Measurements from ENCODE around the gene ZMYM2.

The ZMYM2 gene

DNA sequence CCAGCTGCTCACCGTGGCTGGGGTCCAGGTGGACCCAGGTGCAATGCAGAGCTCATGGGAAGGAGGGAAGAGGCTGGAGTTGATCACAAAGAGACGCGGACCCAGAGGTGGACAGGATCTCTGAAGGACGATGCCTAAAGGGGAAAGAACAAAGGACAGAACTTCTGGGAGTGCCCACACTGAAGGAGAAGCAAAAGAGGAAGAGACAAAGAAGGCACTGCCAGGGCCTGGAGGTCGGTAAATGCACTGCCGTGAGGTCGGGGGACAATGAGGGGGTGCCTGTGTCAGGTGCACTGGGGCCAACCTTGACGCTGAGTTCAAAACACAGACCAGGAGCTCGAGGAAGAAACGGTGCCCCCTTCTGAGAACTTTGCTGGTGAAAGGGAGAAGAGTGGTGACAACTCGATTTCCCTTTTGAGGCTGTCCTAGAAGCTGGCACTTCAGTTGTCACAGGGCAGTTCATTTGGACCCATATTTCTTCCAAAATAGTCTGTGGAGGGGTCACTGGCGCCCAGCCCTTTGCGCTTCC lies 146.7 kb downstream of the ZMYM2 start:
- DNase-seq (ENCODE audit: low spot score), result no peak

- no peak for DNase-seq (ENCODE audit: low spot score)
These were observed 148.2 kb downstream of the ZMYM2 start for GRCh38 chr13:20106742-20107141.

- DNase-seq (ENCODE audit: low spot score), result no peak
These were observed 150.5 kb downstream of the ZMYM2 start for GRCh38 chr13:20109037-20109436.

DNA sequence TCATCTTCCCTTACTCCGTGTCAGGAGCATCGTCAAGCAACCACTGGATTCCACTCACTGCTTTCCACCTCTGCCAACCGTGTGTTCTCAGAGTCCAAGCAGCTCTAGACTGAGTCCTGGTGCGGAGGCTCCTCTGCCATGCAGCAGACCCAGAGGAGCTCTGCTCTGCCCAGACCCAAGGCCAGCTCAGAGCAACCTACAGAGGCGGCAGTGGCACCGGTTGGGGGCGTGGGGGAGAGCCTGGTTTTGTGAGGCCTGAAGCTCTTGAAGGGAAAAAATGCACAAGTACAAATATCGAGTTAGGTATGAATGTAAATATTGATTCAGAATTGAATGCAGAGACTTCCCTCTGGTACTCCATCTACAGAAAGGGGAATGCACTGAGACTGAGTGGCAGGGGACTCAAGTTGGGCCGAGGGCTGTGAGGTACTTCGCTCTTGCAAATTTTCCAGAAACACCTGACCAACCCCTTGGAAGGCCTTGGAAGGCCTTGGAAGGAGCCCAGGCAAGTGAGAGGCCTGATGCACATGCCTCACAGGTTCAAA lies 155.6 kb downstream of the ZMYM2 start:
- no peak for DNase-seq (ENCODE audit: low spot score)

- DNase-seq (ENCODE audit: low spot score), result no peak
These were observed 157.7 kb downstream of the ZMYM2 start for GRCh38 chr13:20116213-20116612.

DNA sequence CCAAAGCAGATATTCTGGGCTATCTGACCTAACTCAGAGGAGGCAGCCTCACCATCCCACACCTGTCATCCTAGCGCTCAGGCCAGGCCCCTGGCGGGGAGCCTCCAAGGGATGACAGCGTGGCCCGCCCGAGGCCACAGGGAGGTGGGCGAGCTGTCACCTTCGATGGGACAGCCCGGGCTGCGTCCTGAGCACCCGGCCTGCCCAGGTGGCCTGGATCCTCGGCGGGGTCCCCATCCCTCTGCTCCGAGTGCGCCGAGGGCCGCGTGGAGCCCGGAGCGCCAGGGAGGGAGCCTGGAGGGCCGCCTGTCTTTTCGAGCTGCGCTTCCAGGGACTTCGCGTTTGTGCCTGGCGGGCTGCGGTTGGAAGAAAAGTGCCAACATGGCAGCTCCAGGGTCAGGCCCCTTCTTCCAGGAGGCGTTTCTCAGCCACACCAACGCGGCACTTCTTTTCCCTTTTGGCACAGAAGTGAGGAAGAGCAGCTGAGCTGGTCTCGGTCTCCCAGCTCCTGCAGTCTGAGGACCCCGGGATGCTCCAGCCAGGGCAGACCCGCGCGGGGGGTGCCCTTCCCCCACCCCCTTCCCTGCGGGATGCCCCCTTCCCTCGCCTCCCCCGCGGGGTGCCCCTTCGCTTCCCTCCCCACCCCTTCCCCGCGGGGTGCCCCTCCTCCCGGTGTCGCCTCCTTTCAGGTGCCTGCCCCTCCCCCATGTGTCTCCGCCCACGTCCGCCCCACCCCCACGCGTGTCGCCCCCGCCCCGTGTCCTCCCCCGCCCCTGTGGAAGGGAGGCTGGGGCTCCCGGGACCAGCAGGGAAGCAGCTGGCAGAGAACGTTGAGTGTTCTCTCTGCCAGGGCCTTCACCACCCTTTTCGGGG lies 160.0 kb downstream of the ZMYM2 start:
- no peak for DNase-seq (ENCODE audit: low spot score)

- DNase-seq (ENCODE audit: low spot score), result no peak
These were observed 161.4 kb downstream of the ZMYM2 start for GRCh38 chr13:20119960-20120359.

DNA sequence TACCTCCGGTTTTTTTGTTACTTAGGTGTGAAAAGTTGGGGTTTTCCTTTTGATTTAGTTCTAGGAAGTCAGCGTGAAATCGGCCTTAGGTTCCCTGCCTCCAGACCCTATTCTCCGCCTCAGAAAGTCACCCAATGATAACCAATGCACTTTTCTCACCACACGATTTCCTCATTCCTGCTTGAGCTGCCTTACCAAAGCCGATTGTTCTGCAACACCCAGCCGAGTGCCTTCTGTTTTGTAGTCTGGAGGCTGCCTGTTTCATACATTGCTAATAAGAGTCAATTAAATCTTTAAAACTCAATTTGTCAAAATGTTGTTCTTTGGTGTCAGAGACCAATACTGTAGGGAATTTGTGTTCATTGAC lies 162.6 kb downstream of the ZMYM2 start:
- peak; percentile 8 for DNase-seq (ENCODE audit: low spot score)

- DNase-seq (ENCODE audit: low spot score), result peak; percentile 8
These were observed 165.8 kb downstream of the ZMYM2 start for GRCh38 chr13:20124303-20124702.

GRCh38 chr13:20125129-20125782 lies 166.7 kb downstream of the ZMYM2 start:
- DNase-seq (ENCODE audit: low spot score), result no peak

- peak; percentile 18 for DNase-seq (ENCODE audit: low spot score)
These were observed 167.2 kb downstream of the ZMYM2 start for GRCh38 chr13:20125783-20126165.

- DNase-seq (ENCODE audit: low spot score), result peak; percentile 24
These were observed 168.2 kb downstream of the ZMYM2 start for GRCh38 chr13:20126541-20127261.

- DNase-seq (ENCODE audit: low spot score), result no peak
These were observed 168.7 kb downstream of the ZMYM2 start for GRCh38 chr13:20127262-20127561.

- DNase-seq (ENCODE audit: low spot score), result peak; percentile 78
These were observed 169.3 kb downstream of the ZMYM2 start for GRCh38 chr13:20127562-20128458.

DNA sequence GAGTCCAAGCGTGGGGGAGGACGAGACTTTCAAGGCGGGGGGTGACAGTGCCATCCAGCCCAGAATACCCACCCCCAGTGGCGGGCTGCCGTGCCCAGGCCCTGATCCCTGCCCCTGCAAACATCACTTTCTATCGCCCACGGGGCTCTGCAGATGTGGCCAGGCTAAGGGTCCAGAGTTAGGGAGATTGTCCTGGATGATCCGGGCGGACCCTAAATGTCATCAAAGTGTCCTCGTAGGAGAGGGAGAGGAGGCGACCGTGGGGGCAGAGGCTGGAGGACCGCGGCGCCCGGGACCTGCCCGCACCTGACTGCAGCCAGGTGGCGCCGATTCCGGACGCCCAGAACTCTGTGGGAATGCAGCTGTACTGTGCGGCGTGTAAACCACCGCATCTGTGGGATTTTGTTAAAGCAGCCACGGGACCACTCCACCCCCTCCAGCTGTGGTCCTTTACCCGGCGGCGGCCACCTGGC lies 170.0 kb downstream of the ZMYM2 start:
- DNase-seq (ENCODE audit: low spot score), result peak; percentile 47

DNA sequence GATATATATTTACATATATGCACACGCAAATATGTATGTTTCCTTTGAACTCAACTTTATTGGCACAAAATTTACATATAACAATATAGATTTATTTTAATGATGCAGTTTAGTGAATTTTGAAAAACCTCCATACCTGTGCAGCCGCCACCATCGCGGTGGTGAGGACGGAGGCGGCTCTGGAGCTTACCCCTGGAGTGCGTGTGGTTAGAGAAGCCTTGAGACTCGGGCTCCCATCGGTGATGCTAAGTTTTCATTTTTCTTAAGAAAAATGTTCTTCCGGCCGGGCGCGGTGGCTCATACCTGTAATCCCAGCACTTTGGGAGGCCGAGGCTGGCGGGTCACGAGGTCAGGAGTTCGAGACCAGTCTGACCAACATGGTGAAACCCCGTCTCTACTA lies 170.5 kb downstream of the ZMYM2 start:
- no peak for DNase-seq (ENCODE audit: low spot score)

GRCh38 chr13:20130012-20130411 lies 171.5 kb downstream of the ZMYM2 start:
- DNase-seq (ENCODE audit: low spot score), result no peak

DNA sequence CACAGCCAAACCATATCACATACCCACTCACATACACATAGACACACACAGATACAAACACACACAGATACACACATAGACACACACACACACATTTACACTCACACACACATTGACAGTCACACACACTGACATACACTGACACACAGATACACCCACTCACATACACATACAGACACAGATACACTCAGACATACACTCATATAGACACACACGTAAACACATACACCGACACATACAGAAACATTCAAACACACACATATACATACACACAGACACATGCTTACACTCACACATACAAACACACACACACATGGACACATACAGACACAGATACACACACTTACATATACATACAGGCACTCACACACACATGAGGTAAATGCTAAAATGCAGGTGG lies 172.1 kb downstream of the ZMYM2 start:
- DNase-seq (ENCODE audit: low spot score), result no peak

GRCh38 chr13:20131057-20131832 lies 172.7 kb downstream of the ZMYM2 start:
- peak; percentile 22 for DNase-seq (ENCODE audit: low spot score)

DNA sequence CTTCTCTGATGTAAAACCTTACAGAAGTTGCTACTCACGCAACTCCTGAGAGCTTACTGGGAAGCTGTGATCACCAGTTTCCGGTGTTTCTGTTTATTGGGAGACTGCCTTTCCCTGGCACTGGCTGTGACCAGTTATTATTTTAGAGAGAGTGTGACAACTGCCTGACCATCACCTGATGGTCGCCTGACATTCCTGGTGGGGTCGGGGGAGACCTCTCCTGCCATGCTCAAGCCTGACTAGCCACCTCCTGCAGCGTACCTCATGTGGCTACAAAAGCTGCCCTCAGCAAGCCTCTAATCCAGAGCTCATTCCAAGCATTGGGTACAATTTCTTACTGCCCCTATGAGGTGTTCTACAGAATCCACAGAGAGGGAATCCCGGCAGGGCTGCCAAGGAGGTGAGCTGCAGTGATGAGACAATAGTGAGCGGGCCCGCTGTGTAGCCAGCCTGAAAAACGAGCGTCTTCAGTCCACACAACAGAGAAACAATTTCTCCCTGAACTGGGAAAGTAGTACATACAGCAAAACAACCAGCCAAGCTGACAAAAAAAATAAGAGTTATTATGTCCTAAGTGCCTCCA lies 173.6 kb downstream of the ZMYM2 start:
- no peak for DNase-seq (ENCODE audit: low spot score)
